ENCODE results near the gene C16orf54. TPM values are rescaled to one million over a fixed set of nuclear protein-coding genes. Genes with fewer than 3 reads are reported as not detected.
"Not testable (repeated sequence)": the region's sequence is repeated elsewhere in the genome, so short reads cannot be mapped to it uniquely, and the experiment has no call there.

Gene C16orf54
- polyA plus RNA-seq, 6 donors from 2014 or later: 1.4 to 70.0 (median 29.5) TPM

DNA sequence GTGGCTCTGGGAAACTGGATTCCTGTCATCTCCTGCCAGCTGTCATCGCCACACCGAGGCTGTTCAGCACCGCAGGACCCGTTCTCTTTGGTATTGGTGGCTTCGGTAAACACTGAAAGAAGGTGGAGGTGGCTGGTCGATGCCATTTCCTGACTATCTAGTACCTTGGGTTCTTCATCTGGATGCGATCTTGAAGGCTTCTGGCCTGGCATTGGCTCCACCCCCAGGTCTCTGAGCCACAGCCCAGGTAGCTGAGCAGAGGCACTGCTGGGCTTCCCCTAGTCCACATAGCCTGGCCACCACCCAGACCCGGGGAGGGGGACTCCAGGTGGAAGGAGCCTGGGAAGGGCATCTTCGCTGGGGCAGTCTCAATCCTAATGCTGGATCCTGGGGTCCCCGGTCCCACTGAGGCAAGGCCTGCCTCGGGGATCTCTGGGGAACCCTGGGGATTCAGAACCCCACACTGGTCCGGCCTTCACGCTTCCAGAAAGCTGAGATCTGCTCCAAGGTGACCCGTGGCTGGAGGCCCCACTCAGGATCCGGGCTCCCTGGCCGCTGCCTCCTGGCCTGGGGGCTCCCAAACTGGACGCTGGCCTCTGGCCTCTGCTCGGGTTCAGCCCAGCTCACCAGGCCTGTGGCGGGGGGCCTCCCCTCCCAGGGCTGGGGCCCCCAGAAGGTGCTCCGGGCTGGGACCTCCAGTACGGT lies 1.8 kb downstream of the C16orf54 start:
- H3K4me3 Mint-ChIP-seq: peak overlapping the region; percentile 81 to 100 (median 92)
- DNase-seq: no peak
- peaks cover 58 to 80% (median 76%) of the 10 kb centered on the region in 3 donors for H3K4me1 Mint-ChIP-seq
- H3K36me3 Mint-ChIP-seq: peaks cover 10 to 19% of the 10 kb centered on the region in 2 donors
- ATAC-seq (ENCODE audit: low read depth in 2 of 2): no peak
- peaks cover 0 to 2% (median 0%) of the 10 kb centered on the region in 7 donors for H3K9me3 Mint-ChIP-seq
- peak overlapping the region in 5 of 6 donors; percentile 74 to 98 (median 93) for H3K27ac Mint-ChIP-seq
- H3K27me3 Mint-ChIP-seq: no peaks in the 10 kb centered on the region

DNA sequence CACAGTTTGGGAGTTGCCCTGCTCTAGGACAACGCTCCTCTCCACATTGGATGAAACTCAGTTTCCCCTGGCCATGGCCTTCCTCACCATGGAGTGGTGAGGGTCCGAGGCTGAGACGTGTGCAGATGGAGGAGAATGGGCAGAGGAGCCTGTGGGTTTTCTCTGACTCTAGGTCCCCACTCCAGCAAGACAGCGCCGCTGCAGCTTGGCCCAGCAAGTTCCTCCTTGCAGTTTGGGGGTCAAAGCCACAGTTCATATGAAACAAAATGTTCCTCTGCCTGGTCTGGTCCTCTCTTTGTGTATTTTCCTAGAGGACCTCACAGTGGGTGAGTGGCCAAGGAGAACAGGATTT lies 2.3 kb downstream of the C16orf54 start:
- peak overlapping the region; percentile 74 to 98 (median 84) for H3K4me3 Mint-ChIP-seq

DNA sequence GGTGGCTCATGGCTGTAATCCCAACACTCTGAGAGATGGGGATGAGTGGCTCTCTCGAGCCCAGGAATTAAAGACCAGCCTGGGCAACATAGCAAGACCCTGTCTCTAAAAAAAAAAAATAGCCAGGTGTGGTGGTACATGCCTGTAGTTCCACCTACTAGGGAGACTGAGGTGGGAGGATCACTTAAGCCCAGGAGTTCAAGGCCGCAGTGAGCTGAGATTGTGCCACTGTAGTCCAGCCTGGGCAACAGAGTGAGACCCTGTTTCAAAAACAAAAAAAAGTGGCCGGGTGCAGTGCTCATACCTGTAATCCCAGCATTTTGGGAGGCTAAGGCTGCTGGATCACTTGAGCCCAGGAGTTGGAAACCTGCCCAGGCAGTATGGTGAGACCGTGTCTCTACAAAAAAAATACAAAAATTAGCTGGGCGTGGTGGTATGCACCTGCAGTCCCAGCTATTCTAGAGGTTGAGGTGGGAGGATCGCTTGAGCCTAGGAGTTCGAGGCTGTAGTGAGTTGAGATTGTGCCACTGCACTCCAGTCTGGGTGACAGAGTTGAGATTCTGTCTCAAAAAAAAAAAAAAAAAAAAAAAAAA lies 3.0 kb downstream of the C16orf54 start:
- H3K4me1 Mint-ChIP-seq: peaks cover 69 to 87% (median 86%) of the 10 kb centered on the region in 3 donors
- H3K36me3 Mint-ChIP-seq: peaks cover 8 to 19% of the 10 kb centered on the region in 2 donors

More for the DNA sequence above, 2.3 kb downstream of the C16orf54 start:
- DNase-seq: no peak
- Mint-ChIP-seq H3K36me3 (peaks cover 8 to 19% of the 10 kb centered on the region in 2 donors), H3K27ac (peak overlapping the region in 5 of 6 donors; percentile 74 to 98 (median 93)), H3K4me1 (peaks cover 62 to 80% (median 80%) of the 10 kb centered on the region in 3 donors), H3K27me3 (no peaks in the 10 kb centered on the region), H3K9me3 (peaks cover 0 to 2% (median 0%) of the 10 kb centered on the region in 7 donors)
- ATAC-seq (ENCODE audit: low read depth in 2 of 2): no peak

DNA sequence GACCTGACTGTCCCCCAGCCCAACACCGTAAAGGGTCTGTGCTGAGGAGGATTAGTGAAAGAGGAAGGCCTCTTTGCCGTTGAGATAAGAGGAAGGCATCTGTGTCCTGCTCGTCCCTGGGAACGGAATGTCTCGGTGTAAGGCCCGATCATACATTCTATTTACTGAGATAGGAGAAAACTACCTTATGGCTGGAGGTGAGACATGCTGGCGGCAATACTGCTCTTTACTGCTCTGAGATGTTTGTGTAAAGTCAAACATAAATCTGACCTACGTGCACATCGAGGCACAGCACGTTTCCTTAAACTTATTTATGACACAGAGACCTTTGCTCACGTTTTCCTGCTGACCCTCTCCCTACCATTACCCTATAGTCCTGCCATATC lies 5.2 kb downstream of the C16orf54 start:
- H3K9me3 Mint-ChIP-seq; ATAC-seq (ENCODE audit: low read depth in 2 of 2); H3K27me3 Mint-ChIP-seq; DNase-seq: not testable (repeated sequence)
- peak overlapping the region; percentile 88 to 98 (median 93) for H3K27ac Mint-ChIP-seq
- peaks cover 8 to 15% of the 10 kb centered on the region in 2 donors for H3K36me3 Mint-ChIP-seq
- peaks cover 69 to 91% (median 87%) of the 10 kb centered on the region in 3 donors for H3K4me1 Mint-ChIP-seq
- peak overlapping the region in 5 of 8 donors; percentile 25 to 74 (median 48) for H3K4me3 Mint-ChIP-seq

More for the DNA sequence above, 3.0 kb downstream of the C16orf54 start:
- Mint-ChIP-seq H3K27me3 (no peaks in the 10 kb centered on the region), H3K9me3 (peaks cover 0 to 2% (median 0%) of the 10 kb centered on the region in 7 donors), H3K4me3 (peak overlapping the region; percentile 35 to 98 (median 82)), H3K27ac (peak overlapping the region; percentile 47 to 98 (median 88))
- ATAC-seq (ENCODE audit: low read depth in 2 of 2) (no peak), DNase-seq (no peak)

DNA sequence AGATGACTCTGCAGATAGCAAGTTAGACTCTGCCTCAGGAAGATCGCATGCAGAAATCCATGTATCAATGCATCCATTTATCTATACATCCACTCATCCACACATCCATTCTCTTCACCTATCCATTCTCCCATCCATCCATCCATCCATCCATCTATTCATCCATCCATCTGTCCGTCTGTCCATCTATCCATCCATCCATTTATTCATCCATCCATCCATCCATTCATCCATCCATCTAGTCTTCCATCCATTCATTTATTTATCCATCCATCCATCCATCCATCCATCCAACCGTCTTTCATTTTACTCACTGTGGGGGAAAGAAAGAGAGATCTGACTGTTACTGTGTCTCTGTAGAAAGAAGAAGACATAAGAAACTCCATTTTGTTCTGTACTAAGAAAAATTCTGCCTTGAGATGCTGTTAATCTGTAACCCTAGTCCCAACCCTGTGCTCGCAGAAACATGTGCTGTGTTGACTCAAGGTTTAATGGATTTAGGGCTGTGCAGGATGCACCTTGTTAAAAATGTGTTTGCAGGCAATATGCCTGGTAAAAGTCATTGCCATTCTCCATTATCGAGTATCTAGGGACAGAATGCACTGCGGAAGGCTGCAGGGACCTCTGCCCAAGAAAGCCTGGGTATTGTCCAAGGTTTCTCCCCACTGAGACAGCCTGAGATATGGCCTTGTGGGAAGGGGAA lies 5.7 kb downstream of the C16orf54 start:
- Mint-ChIP-seq H3K4me1 (peaks cover 70 to 92% (median 87%) of the 10 kb centered on the region in 3 donors), H3K4me3 (peak overlapping the region in 5 of 8 donors; percentile 7 to 78 (median 72)), H3K36me3 (peaks cover 8 to 12% of the 10 kb centered on the region in 2 donors), H3K27ac (peak overlapping the region; percentile 10 to 98 (median 72))
- DNase-seq; ATAC-seq (ENCODE audit: low read depth in 2 of 2); H3K27me3 Mint-ChIP-seq; H3K9me3 Mint-ChIP-seq: not testable (repeated sequence)

DNA sequence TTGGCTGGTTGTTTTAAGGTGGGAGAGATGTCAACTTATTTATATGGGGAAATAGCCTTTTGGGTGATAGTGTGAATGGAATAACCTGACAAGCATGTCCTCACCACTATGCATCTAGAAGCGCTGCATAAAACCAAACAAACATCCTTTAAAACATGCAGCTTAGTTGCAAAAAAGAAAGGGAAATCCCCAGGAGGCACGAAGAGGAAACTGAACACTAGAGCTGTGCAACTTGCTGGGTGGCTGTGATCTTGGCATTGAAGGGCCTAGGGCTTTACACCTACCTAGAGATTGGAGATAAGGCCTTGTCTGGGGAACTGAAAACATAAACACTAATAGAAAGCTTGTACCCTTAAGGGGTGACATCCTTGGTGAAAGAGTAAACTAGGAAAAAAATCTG lies 7.3 kb downstream of the C16orf54 start:
- ATAC-seq (ENCODE audit: low read depth in 2 of 2) (peak; percentile 95 to 97), DNase-seq (peak; percentile 59)
- H3K27ac Mint-ChIP-seq: peak overlapping the region; percentile 4 to 92 (median 84)
- peaks cover 8 to 12% of the 10 kb centered on the region in 2 donors for H3K36me3 Mint-ChIP-seq
- peak overlapping the region; percentile 59 to 84 (median 70) for H3K4me3 Mint-ChIP-seq
- no peaks in the 10 kb centered on the region for H3K9me3 Mint-ChIP-seq
- H3K27me3 Mint-ChIP-seq: no peaks in the 10 kb centered on the region
- H3K4me1 Mint-ChIP-seq: peaks cover 63 to 84% (median 74%) of the 10 kb centered on the region in 3 donors

DNA sequence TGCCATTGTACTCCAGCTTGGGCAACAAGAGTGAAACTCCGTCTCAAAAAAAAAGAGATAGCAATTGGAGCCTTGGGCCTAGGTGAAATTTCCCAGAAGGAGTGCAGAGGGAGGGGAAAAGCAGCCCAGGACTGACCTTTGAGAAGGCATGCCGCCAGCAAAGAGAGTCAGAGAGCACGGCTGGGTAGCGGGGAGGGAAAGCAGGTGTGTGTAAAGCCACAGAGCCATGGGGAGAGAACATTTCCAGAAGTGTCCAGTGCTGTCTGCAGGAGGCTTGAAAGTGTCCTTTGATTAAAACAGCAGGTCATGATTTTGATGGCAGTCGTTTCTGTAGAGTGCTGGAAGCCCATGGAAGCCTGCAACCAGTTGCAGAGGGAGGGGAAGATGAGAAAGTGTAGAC lies 8.1 kb downstream of the C16orf54 start:
- Mint-ChIP-seq H3K27me3 (no peaks in the 10 kb centered on the region), H3K4me1 (peaks cover 60 to 76% (median 66%) of the 10 kb centered on the region in 3 donors), H3K36me3 (peaks cover 8 to 12% of the 10 kb centered on the region in 2 donors), H3K9me3 (no peaks in the 10 kb centered on the region), H3K4me3 (peak overlapping the region in 5 of 8 donors; percentile 59 to 84 (median 64)), H3K27ac (peak overlapping the region in 5 of 6 donors; percentile 69 to 92 (median 80))
- DNase-seq (no peak), ATAC-seq (ENCODE audit: low read depth in 2 of 2) (no peak)

DNA sequence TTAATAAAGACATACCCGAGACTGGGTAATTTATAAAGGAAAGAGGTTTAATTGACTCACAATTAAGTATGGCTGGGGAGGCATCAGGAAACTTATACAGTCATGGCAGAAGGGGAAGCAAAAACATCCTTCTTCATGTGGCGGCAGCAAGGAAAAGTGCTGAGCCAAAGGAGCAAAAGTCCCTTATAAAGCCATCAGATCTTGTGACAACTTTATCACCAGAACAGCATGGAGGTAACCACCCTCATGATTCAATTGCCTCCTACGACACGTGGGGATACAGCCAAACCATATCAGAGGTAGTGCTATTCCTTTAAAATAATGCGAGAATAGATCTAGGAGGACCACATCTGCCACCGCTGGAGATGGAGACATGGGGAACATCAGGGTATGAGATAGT lies 9.0 kb downstream of the C16orf54 start:
- H3K27ac Mint-ChIP-seq: peak overlapping the region in 2 of 6 donors; percentile 43 to 70
- peaks cover 8 to 18% of the 10 kb centered on the region in 2 donors for H3K36me3 Mint-ChIP-seq
- peaks cover 61 to 73% (median 63%) of the 10 kb centered on the region in 3 donors for H3K4me1 Mint-ChIP-seq
- peak overlapping the region in 3 of 8 donors; percentile 28 to 64 (median 31) for H3K4me3 Mint-ChIP-seq
- no peak for DNase-seq
- ATAC-seq (ENCODE audit: low read depth in 2 of 2): no peak
- no peaks in the 10 kb centered on the region for H3K27me3 Mint-ChIP-seq
- peaks cover 0 to 2% (median 0%) of the 10 kb centered on the region in 7 donors for H3K9me3 Mint-ChIP-seq

DNA sequence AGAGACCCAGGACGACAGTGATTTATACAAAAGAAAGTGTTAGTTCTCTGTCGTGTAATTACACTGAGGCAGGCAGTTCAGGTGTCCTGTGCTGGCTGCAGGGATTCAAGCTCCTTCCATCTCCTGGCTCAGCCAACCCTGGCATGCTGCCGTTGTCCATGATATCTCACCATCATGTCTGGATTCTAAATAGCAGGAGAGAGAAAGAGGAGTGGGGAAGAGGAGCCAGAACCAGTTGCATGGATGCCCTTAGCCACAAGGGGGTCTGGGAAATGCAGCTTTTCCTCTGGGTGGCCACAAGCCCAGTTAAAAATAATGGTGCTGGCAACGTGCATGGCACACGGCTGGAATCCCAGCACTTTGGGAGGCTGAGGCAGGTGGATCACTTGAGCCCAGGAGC lies 9.7 kb downstream of the C16orf54 start:
- peaks cover 0 to 2% (median 0%) of the 10 kb centered on the region in 7 donors for H3K9me3 Mint-ChIP-seq
- H3K27ac Mint-ChIP-seq: peak overlapping the region in 2 of 6 donors; percentile 43 to 70
- DNase-seq: no peak
- no peak for ATAC-seq (ENCODE audit: low read depth in 2 of 2)
- peak overlapping the region in 1 of 8 donors; percentile 31 for H3K4me3 Mint-ChIP-seq
- H3K4me1 Mint-ChIP-seq: peaks cover 59 to 70% (median 60%) of the 10 kb centered on the region in 3 donors
- H3K27me3 Mint-ChIP-seq: no peaks in the 10 kb centered on the region
- peaks cover 2 to 11% of the 10 kb centered on the region in 2 donors for H3K36me3 Mint-ChIP-seq

DNA sequence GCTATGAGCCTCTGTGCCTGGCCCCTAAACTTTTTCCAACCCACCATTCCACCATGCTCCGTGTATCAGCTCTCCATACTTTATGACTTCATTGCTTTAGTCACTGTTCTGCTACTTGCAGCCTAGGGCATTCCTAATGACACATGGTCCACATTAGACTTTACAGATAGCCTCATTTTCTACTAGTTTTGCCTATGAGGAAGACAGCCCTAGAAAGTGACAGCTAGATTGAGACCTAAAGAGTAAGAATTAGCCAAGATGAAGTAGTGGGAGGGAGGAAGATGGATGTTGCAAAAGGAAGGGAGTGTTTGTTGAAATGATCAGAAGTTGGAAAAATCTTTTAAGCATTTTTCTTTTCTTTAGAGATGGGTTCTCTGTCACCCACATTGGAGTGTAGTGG lies 11.0 kb downstream of the C16orf54 start:
- H3K36me3 Mint-ChIP-seq: peaks cover 0 to 7% of the 10 kb centered on the region in 2 donors
- peaks cover 48 to 62% (median 53%) of the 10 kb centered on the region in 3 donors for H3K4me1 Mint-ChIP-seq
- DNase-seq (no peak), ATAC-seq (ENCODE audit: low read depth in 2 of 2) (no peak)
- no peak overlapping the region for H3K4me3 Mint-ChIP-seq
- peak overlapping the region in 1 of 6 donors; percentile 34 for H3K27ac Mint-ChIP-seq
- H3K27me3 Mint-ChIP-seq: no peaks in the 10 kb centered on the region
- H3K9me3 Mint-ChIP-seq: peaks cover 0 to 2% (median 0%) of the 10 kb centered on the region in 7 donors

DNA sequence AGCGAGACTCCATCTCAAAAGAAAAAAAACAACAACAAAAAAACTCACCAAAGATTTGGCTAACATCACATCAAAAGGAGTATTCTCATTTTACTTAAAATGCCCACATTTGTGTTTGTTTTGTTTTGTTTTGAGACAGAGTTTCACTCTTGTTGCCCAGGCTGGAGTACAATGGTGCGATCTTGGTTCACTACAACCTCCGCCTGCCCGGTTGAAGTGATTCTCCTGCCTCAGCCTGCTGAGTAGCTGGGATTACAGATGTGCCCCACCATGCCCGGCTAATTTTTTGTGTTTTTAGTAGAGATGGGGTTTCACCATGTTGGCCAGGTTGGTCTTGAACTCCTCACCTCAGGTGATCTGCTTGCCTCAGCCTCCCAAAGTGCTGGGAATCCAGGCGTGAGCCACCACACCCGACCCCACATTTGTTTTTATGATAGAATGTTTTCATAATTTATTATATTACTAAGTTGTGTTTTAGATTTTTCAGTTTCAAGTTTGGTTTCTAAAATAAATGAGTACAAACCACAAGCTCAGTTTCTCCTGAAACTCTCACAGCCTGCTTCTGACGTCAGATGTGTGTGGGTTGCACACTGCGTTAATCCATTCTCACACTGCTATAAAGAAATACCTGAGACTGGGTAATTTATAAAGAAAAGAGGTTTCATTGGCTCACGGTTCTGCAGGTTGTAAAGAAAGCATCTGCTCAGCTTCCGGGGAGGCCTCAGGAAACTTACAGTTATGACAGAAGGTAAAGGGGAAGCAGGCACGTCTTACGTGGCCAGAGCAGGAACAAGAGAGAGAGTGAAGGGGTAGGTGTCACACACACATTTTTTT lies 13.8 kb downstream of the C16orf54 start:
- peak in 1 of 2 donors; percentile 36 for ATAC-seq (ENCODE audit: low read depth in 2 of 2)
- Mint-ChIP-seq H3K27ac (peak overlapping the region in 3 of 6 donors; percentile 42 to 47 (median 46)), H3K4me1 (peaks cover 31 to 36% (median 35%) of the 10 kb centered on the region in 3 donors), H3K4me3 (peak overlapping the region in 2 of 8 donors; percentile 49 to 54)
- H3K9me3 Mint-ChIP-seq, DNase-seq, H3K36me3 Mint-ChIP-seq, H3K27me3 Mint-ChIP-seq: not testable (repeated sequence)

DNA sequence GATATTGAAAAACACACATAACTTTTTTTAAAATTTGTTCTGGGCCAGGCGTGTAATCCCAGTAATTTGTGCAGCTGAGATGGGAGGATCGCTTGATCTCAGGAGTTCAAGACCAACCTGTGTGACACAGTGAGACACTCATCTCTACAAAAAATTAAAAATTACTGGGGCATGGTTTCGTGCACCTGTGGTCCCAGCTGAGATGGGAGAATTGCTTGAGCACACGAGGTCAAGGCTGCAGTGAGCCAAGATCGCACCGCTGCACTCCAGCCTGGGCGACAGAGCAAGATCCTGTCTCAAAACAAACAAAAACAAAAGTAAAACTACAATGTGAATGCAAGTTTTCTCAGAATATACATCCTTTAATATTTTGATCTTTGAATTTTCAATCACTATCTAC lies 15.1 kb downstream of the C16orf54 start:
- Mint-ChIP-seq H3K27me3 (no peaks in the 10 kb centered on the region), H3K27ac (peak overlapping the region in 1 of 6 donors; percentile 69), H3K4me3 (peak overlapping the region in 7 of 8 donors; percentile 7 to 66 (median 39)), H3K9me3 (peaks cover 0 to 2% (median 0%) of the 10 kb centered on the region in 7 donors), H3K36me3 (peaks cover 0 to 7% of the 10 kb centered on the region in 2 donors), H3K4me1 (peaks cover 20 to 23% (median 23%) of the 10 kb centered on the region in 3 donors)
- DNase-seq: no peak
- ATAC-seq (ENCODE audit: low read depth in 2 of 2): peak; percentile 27
